ENCODE data around the gene IFNA13.
A peak's percentile ranks its signal among the peaks of the same experiment; 100 is the strongest.

Gene IFNA13

DNA sequence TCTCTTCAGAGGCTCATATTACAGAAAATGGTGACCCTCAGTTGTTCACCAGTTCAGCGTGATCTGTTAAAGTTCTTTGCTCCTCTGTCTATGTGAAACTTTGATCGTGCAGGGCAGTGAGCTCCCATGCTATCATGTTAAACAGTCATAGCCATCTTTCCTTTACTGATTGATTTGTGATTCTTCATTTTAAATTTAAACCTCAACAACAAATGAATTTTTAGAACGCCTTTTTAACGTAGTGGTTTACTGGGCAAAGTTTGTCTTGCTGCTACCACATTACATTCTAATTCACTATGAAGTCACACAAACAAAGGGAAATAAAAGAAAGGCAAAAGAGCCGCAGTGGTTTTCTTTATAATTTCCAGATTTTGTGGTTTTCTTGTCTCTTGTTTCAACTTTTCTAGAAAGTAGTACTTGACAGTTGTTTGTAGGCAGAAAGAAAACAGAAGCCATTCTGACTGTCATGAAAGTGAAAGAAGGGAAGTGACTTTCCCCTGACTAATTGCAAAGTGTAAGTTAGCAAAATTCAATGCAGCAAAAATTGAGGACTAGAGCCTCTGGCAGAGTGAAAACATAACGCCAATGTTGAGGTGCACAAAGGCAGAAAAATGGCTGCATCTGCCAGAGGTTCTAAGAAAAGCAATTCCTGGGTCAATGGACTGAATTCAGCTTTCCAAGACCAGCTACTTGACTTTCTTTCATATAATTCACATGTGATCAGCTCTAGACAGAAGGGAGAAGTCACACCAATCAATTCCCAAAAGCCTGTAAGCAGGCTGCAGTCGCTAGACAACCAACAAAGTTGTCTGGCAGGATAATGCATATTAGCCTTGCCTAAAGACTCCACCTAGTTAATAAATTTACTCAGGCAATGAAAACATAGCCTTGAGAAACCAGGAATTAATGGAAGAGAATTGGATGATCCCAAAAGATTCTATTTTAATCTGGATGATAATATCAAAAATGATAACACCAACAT, 10.1 kb downstream of the IFNA13 start:
- no peak for DNase-seq

GRCh38 chr9:21350787-21351186, 17.1 kb downstream of the IFNA13 start, which contains the start of gene IFNA6:
IFNA6 (minus strand) TSS chr9:21350887; CDS start chr9:21350887, 0 bp downstream.
- DNase-seq = no peak

GRCh38 chr9:21348430-21348970, 19.4 kb downstream of the IFNA13 start:
- DNase-seq = no peak

DNA sequence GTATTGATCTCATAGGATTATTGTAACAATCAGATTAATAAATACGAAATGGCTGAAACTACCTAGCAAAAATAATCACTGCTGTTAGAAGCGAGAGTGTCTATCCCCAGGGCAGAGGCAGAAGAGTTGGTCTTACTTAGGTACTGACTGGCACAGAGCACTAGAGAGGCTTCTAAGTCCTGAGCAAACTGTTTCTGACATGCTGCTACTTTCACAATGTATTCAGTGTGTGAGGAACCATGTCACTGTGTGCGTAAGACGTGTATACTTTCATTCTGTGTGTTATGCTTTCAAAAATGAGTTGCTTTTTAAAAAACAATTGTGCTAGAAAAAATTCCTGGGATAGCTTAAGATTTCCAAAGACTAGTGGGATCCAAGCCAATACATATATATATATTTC, 27.1 kb downstream of the IFNA13 start:
- no peak for DNase-seq

DNA sequence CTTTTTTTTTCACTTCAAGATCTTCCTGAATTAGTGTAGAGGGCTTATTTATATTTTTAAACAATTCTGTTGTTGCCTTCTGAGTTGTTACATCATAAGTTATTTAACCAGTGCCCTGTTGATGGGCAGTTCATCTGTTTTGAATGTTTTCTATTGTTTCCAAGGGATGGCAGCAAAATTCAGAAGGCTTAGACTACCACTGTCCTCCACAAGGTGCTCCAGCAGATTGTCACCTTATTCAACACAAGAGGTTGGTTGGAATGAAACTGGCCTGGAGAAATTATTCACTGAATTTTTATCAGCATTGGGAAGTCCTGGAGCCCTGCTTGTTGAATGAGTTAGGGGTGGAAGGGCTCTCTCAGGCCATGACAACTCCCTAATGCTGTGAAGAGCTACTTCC, 31.4 kb downstream of the IFNA13 start:
- DNase-seq = no peak

- DNase-seq = peak; percentile 92
These were observed 32.9 kb downstream of the IFNA13 start, which contains the start of gene KLHL9 for GRCh38 chr9:21334701-21335632. KLHL9 (minus strand) TSS chr9:21335404; CDS start chr9:21334859, 545 bp downstream.

DNA sequence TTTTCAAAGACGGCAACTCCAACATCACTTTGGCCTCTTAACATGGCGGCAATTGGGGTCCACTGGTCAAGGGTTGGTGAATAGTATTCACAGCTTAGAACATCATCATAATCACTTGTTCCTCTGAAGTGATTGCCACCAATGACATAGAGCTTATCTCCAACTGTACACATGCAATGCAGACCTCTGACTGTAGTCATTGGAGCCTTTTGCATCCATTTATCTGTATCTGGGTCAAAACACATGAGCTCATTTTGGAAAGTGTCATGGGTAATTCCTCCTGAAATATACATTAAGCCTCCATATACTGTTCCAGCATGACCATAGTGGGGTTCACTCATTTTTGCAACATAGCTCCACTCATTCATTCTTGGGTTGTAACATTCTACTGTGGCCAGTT, 34.6 kb downstream of the IFNA13 start:
- DNase-seq = no peak

DNA sequence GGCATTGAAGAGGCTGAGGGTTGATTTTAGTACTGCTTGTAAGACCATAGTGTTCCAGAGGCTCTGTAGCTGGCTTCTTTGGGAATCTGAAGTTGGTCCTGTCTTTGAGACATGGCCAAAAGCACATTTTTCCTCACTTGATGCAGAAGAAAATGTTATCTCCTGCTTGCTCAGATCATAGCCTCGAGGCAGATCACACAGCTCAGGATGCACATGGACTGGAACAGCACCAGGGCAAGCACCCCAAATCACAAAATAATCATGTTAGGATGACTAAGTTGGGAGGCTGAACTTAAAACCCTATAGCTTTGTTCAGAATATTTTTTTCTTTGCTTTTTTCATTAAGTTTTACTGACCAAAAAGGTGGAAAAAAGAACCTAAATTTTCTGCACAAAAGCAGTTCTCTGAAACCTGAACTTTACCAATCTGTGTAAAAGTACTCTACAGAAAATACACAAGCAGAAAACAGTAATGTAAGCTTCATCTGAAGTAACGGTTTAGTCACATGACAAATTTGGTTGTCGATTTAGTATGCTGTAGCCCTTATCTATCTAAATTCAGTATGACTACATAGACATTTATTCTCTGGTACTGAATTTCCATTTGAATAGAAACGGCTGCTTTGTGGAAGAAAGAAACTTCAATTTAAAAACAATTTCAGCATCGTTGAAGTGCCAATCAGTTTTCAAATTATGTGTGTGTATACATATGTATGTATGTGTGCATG, 36.0 kb downstream of the IFNA13 start:
- no peak for DNase-seq

DNA sequence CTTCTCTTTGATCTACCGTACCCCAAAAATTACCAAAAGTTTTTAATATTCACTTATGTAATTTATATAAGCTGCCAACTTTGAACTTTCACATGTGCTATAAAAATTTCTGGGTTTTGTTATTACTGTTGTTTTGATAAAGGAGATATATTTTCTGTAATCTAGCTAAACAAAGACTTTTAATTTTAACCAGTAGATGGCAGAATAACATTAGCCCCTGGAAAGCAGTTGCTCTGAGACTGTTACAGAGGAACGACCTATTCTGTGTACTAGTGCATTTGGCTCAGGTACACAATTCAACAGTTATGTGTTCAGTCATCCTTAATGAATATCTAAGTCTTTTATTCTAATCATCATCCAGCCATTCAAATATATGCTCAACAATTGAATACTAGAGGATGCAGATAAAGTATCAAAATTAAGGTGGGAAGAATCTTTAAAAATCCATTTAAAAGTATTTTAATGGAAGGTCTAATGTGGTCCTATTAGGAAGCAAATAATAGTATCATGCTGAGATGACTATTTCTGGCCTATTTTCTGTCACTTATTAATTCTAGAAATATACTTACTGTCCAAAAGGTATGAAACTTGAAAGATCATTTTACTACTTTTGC, 41.2 kb downstream of the IFNA13 start:
- no peak for DNase-seq

- DNase-seq = no peak
These were observed 43.8 kb downstream of the IFNA13 start for GRCh38 chr9:21324047-21324446.

- no peak for DNase-seq
These were observed 44.9 kb downstream of the IFNA13 start for GRCh38 chr9:21322911-21323461.

- DNase-seq = no peak
These were observed 47.4 kb downstream of the IFNA13 start for GRCh38 chr9:21320465-21320864.

DNA sequence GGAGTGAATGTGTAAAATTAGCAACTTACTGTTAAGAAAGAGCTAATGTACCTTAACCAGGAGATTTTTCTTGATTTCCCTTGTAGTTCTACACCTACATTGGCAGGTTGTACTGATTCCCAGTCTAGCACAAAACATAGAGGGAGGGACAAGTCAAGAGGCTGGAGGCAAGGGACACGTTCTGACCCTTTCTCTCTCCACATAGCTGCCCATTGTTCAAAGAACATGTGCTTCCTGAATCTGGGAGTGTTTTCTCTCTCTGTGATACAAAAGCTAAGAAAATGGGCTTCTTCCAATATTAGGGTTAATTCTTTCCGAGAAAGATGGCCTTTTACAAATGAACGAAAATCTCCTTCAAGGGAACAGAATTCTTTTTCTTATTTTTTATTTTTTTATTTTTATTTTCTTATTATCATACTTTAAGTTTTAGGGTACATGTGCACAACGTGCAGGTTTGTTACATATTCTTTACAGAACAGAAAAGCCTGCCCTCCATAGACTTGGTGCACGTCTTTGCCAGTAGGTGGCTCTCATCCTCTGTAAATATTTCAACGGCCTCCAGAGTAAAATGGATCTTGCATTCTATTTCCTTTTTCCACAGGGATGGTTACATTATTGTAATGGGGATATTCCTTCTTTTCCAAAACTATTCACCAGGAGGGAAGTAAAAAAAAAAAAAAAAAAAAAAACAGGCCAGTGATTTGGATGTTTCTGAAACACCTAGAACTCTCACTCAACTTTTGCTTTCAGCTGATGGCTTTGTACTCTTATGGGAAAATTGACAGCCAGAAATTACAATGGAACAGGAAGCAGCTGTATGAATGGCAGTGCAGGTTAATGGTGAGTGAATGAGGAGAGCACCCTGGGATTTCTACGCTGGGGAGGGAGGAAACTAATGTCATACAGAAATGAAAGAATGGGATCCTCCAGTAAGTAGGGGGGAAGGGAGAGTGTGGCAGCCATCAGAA, 49.6 kb downstream of the IFNA13 start:
- DNase-seq = peak; percentile 54

Data from CD4-positive, alpha-beta T cell treated with Interleukin-17A for 4 hours (primary cell).